Posterior cingulate gyrus (tissue), 11 donors: ENCODE data around the gene FBXO31.
A peak's percentile ranks its signal among the peaks of the same experiment; 100 is the strongest.

ENCODE experiments used
- DNase-seq, 10 donors: peaks; one replicate each; pipeline versions ENCODE4 v3.0.0 to v3.0.0-alpha.2; 2020 to 2021; ENCODE audit warnings: mixed read lengths in 3 of 10
- intact Hi-C: fragments of 100-400 bp; cut with DNase I; formaldehyde crosslinking; loops from one replicate; pipeline ENCODE4 v1.15.1; 2023

The FBXO31 gene, protein sequence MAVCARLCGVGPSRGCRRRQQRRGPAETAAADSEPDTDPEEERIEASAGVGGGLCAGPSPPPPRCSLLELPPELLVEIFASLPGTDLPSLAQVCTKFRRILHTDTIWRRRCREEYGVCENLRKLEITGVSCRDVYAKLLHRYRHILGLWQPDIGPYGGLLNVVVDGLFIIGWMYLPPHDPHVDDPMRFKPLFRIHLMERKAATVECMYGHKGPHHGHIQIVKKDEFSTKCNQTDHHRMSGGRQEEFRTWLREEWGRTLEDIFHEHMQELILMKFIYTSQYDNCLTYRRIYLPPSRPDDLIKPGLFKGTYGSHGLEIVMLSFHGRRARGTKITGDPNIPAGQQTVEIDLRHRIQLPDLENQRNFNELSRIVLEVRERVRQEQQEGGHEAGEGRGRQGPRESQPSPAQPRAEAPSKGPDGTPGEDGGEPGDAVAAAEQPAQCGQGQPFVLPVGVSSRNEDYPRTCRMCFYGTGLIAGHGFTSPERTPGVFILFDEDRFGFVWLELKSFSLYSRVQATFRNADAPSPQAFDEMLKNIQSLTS

DNA sequence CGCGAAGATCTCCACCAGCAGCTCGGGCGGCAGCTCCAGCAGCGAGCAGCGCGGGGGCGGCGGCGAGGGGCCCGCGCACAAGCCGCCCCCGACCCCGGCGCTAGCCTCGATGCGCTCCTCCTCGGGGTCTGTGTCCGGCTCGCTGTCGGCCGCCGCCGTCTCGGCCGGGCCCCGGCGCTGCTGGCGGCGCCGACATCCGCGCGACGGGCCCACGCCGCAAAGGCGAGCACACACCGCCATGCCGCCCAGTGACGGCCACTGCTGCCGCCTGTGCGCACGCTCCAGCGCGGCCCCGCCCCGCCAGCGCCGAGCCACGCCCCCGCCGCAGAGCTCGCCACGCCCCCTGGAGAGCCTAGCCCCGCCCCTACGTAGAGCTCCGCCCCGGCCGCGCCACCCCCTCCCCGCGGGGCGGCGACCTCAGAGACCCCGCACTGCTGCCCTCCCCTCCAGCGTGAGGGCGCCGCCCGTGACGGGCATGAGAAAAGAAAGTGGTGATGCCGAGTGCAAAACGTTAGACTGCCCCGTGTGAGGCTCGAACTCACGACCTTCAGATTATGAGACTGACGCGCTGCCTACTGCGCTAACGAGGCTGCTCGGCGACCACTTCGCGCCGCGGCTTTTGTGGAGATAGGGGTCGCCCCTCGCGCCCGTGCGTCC, at the start of gene FBXO31:
TSS of gene FBXO31 (minus strand) at position 272 of the 657 bp plus-strand sequence. CDS start at position 240, 32 bp downstream.
- intact Hi-C loops: loop anchor here (5.0 to 10.0 kb wide), 2 partner anchors 61 to 829 kb away; partner anchors contain the start of gene MTHFSD
- peak; percentile 81 to 99 (median 90) for DNase-seq

- intact Hi-C loops: no loop called here
- DNase-seq: no peak
Measured at GRCh38 chr16:87432330-87432915, 48.8 kb upstream of the FBXO31 start.

- intact Hi-C loops: no loop called here
- peak in 1 of 10 donors; percentile 32 for DNase-seq
Measured at GRCh38 chr16:87431926-87432325, 48.4 kb upstream of the FBXO31 start.

DNA sequence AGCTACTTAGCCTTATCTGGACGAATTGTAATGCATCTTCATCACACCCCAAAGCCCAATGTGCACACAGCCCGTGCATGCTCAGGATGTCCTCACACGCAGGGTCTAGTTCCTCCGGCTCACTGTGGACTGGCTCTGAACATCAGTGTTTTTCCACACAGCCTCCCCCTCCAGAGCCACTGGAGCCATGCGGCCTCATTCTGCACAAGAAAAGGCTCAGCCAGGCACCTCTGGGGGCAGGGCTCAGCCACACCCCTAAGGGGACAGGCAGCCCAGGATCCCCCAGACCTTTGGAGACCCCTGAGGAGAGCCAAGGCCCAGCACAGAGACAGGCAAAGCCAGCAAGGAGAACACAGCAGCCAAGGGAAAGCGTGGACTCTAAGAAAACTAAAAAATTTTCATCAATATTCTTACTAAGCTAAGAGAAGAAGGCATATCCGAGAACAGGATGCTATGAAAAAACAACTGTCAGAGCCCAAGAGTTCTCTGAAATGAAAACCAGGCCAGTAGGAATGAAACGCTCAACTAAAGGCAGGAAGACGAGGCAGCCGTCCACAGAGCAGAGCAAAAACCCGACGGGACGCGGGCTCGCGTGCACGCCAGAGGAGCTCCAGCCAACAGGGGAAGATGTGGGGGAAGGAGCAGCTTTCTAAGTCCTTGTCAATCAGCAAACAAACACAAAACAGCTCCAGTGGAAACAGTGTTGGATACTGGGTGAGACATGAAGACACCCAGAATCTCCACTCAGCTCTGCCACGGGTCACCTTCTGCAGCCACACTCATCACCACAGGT, 43.0 kb upstream of the FBXO31 start:
- peak in 2 of 10 donors; percentile 67 to 80 for DNase-seq
- intact Hi-C loops: no loop called here

DNA sequence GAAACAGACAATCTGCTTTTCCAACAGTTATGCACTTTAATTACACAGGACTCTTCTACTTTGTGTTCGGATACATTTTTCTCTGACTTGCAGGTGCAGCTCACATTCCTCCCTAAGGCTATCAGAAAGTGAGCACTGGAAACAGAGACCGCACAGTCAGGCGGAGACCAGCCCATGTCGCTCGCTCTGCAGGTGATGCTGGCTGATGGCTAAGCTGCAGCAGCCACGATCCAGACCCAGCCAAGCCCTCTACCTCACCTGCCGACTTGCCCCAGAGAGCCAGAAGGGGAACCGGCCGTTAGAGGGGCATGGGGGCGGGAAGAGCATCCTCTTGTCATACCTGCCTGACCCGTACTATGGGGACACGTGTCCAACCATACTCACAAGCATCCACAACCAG, 42.4 kb upstream of the FBXO31 start:
- intact Hi-C loops: no loop called here
- peak in 1 of 10 donors; percentile 45 for DNase-seq

DNA sequence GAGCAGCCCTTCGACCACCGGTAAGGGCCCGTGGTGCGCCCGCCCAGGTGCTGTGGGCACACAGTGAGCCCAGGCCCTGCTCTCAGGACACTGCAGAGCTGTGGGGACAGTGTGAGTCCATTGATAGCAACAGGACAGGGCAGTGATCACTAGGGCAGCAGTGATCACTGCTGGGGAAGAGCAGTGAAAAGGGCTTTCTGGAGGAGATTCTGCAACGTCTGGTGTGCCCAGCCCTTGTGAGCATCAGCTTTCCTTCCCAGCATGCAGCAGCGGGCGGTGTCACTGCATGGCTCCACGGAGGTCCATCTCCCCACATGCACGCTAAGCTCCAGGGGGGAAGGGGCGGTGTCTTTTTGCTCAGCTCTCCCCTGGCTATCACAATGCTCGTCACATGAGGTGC, 40.7 kb upstream of the FBXO31 start:
- intact Hi-C loops: no loop called here
- peak in 1 of 10 donors; percentile 70 for DNase-seq

DNA sequence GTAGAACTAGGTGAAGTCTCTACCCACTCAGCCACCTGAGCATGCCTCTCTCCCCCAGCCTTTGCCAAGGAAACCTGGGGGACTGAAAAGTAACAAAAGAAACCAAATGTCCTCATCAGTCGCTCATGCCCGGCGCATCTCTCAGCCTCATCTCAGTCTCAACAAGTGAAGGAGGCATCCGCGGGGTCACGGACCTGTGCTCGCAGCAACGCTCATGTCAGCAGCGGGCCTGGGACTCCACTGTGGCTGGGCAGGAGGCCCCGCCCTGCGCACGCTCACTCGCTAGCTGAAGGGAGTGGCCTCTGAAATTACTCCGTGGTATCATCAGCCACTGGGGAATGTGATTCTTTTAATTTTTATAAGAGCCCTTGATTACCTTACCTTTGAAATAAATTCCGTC, 39.9 kb upstream of the FBXO31 start:
- intact Hi-C loops: no loop called here
- DNase-seq: peak in 1 of 10 donors; percentile 47

DNA sequence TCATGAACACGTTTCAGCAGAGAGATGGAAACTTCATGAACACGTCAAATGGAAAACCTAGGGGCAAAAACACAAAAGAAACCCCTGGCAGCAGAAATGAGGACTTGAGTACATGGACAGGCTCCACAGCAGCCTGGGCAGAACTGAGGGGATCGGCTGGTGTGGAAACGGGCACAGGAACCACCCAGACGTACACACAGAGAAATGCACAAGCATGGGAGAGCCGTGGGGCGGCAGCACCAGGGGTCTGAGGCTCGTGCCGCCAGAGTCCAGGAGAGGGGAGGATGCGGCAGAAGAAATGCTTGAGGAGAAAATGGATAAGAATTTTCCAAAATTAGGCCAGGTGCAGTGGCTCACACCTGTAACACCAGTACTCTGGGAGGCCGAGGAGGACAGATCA, 38.5 kb upstream of the FBXO31 start:
- intact Hi-C loops: no loop called here
- DNase-seq: peak in 1 of 10 donors; percentile 59

GRCh38 chr16:87421003-87421912, 37.7 kb upstream of the FBXO31 start:
- peak in 1 of 10 donors; percentile 57 for DNase-seq
- intact Hi-C loops: no loop called here

DNA sequence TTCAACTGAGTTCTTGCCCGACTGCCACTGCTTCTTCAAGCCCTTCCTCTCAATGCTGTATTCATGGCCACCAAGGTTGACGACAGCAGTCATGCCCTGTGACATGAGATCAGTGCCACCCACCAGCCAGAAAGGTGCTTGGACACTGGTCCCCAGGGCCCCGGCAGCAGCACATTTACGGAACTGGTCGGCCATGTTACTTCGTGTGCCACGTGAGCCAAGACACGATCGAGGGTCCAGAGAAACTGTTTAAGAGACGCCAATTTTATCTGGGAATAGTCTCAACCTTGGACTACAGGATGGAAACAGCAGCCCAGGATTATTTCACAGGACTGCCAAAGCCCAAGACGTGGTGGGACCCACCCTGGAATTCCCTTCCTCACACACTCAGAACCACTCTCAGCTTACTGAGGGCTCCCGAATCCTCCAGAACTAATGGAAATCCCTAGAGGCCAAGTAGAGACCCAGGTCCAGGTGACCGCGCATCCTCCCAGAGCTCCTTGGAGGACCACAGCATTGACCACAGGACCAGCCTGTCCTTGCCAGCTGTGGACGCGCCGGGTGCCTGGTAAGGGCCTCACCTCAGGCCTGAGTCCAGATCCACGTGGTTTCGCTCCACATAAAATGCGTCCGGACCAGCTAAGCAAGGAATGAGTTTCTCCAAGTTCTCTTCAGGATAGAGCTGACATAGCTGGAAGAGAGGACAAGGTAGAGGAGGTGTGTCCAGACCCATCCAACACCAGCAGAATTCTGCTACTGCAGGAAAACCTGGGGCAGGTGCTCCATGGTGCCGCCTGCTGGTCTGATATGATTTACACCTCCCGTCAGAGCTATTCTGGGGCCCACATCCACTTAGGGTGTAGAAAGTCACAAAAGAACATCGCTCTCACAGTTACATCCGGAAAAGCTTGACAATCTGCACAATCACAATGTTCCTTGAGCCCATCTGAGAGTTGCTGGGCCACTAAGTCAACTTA, 36.7 kb upstream of the FBXO31 start:
- peak in 1 of 10 donors; percentile 59 for DNase-seq
- intact Hi-C loops: no loop called here

GRCh38 chr16:87418644-87419043, 35.1 kb upstream of the FBXO31 start:
- no peak for DNase-seq
- intact Hi-C loops: loop anchor here (10.0 kb wide), 1 partner anchor 56 kb away; no protein-coding TSS in a partner anchor

DNA sequence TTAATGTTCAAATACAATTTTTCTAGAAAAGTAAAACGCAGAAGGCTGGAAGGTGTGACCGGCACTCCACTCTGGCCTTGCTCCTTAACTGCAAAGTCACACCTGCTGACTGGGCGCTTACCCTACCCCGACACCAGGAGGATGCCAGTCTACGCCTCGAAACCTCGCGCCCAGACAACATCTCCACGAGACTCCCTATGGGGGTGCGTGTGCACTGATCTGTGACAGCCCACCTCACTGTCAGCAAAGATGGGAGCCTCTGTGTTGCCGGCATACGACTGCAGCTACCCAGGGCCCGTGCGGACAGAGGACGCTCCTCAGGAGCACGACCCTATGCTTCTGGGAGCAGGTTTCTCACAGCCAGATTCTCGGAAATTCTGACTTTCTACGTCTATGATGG, 34.6 kb upstream of the FBXO31 start:
- intact Hi-C loops: loop anchor here (10.0 kb wide), 1 partner anchor 57 kb away; no protein-coding TSS in a partner anchor
- DNase-seq: peak in 1 of 10 donors; percentile 50

DNA sequence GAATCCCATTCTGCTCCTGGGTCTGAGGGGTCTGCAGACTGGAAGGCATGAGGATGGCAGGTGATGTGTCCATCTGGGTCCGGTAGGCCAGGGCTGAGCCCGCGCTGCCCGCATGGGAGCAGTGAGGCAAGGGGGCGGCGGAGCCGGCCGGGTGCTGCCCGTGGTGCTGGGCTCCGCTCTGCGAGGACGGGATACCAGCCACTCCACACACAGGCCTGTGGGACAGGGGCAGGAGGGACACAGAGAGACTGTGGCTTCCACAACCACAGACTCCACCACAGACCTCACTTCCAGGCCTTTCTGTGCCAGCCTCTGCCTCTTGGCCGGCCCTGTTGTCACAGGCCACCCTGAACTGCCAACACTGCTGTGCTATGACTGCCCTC, 33.9 kb upstream of the FBXO31 start:
- intact Hi-C loops: loop anchor here (2.0 to 10.0 kb wide), 2 partner anchors 57 to 219 kb away; no protein-coding TSS in a partner anchor
- peak in 1 of 10 donors; percentile 72 for DNase-seq

DNA sequence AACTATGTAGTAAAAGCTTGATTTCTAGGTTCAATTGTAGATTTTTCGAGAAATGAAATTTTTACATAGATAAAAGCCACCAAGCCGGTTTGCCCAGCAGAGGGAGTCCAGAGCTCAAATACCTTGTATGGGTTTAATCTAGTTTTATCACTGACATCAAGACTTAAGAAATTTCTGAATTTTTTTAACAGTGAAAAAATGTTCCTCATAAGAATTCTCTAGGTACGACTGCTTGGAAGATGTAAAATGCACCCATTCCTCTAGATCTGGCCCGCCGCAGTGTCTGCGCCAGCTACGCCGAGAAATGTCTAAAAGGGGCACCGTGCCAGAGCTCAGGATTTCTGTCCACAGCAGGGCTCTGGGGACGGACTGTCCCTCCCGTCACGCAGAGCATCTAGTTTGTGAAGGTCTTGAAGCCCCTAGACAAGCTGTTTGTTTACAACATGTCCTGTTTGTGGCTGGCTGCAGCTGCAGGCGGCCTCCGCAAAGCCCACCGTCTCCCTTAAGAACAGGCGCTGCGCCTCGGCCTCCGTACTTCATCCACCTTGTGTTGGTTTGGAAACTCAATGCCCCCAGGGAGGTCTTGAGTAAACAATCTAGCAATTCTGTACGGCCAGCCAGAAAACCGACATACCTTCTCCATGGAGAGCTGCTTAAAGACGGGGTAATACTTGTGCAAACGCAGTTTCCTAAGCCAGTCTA, 33.4 kb upstream of the FBXO31 start:
- DNase-seq: peak in 3 of 10 donors; percentile 36 to 83 (median 72)

DNA sequence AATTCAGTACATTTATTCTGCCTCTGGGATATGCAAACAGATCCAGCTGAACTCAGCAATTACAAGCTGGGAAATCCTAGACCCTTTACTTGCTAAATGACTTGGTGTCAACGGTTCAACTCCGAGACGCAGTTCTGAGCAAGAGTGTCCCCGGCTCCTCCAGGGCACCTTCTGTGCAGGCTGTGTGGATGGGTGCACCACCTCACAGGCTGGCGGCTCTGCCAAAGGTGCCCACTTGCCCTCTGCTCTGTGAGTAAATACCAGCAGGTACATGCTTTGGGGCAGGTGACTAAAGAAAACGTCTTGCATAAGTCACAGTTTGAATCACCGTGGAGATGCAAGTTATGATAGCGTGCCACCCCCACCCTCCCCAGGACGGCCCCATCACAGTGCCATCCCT, 31.9 kb upstream of the FBXO31 start:
- DNase-seq: peak in 1 of 10 donors; percentile 20
- intact Hi-C loops: loop anchor here (10.0 kb wide), 1 partner anchor 59 kb away; no protein-coding TSS in a partner anchor

More for the DNA sequence above, 33.4 kb upstream of the FBXO31 start:
- intact Hi-C loops: loop anchor here (2.0 to 10.0 kb wide), 2 partner anchors 58 to 220 kb away; no protein-coding TSS in a partner anchor

DNA sequence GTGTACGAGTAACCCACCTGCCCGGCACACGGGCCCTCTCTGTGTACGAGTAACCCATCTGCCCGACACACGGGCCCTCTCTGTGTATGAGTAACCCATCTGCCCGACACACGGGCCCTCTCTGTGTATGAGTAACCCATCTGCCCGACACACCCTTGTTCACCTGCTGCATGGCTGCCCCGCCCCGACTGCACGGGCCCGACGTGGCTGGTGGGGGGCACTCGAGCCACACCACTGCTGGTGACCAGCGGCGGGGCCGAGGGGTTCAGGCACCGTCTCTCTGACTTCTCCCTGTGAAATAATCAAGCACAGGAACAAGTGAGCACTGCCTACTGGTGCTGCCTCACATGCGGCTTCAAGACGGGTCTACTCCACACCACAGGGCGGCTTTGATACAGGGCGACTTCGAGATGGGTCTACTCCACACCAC, 30.7 kb upstream of the FBXO31 start:
- intact Hi-C loops: loop anchor here (10.0 kb wide), 1 partner anchor 61 kb away; no protein-coding TSS in a partner anchor
- DNase-seq: peak in 2 of 10 donors; percentile 74 to 79

DNA sequence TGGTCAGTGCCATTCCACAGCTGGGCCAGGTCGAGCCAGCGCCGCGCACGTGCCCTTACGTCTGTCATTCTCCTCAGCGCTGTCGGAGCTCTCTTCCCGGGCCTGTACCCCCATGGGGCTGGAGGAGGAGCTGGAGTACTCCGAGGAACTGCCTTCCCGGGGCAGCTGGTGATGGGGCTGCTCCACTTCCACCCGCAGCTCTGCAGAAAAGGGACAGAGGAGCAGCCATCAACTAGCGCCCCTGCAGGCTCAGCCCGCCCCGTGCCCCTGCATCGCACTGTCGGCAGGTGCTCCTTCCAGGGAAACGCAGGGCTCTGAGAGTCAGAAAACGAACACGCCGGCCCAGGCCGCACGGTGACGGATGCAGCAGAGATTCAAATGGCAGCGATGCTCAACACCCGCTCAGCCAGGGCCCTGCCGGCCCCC, 29.4 kb upstream of the FBXO31 start:
- intact Hi-C loops: loop anchor here (10.0 kb wide), 1 partner anchor 62 kb away; no protein-coding TSS in a partner anchor

More for the DNA sequence above, 29.4 kb upstream of the FBXO31 start:
- peak in 2 of 10 donors; percentile 76 to 83 for DNase-seq
